ENCODE results near the gene RNF215.

DNA sequence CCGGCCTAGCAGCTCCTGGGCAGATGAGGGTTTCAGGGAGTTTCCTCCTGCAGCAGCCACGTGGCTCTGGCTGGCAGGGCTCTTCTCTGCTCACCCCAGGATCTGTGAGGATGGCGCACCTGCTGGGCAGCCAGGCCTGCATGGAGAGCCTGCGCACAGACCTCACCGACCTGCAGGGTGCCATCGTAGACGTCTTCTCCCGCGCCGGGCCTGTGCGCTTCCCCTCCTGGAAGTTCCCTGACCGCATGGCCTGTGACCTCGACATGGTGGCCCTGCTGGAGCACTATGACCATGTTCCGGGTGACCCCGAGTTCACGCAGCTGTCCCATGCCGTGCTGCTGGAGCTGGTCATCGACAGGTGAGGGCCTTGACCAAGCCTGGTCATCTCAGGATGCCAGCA is 21.3 kb downstream of the RNF215 start:
- TF ChIP-seq, protein P1, sequence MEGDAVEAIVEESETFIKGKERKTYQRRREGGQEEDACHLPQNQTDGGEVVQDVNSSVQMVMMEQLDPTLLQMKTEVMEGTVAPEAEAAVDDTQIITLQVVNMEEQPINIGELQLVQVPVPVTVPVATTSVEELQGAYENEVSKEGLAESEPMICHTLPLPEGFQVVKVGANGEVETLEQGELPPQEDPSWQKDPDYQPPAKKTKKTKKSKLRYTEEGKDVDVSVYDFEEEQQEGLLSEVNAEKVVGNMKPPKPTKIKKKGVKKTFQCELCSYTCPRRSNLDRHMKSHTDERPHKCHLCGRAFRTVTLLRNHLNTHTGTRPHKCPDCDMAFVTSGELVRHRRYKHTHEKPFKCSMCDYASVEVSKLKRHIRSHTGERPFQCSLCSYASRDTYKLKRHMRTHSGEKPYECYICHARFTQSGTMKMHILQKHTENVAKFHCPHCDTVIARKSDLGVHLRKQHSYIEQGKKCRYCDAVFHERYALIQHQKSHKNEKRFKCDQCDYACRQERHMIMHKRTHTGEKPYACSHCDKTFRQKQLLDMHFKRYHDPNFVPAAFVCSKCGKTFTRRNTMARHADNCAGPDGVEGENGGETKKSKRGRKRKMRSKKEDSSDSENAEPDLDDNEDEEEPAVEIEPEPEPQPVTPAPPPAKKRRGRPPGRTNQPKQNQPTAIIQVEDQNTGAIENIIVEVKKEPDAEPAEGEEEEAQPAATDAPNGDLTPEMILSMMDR (IDR thresholded peaks at IDR 0.05; ENCODE audit: insufficient read depth, low read depth, low read length), result no peak
- TF ChIP-seq EZH2 (IDR thresholded peaks at IDR 0.05; ENCODE audit: insufficient read depth, low read length), result no peak
